T1000 (cell line): Measurements from ENCODE around the gene SMARCD2.
A peak's percentile ranks its signal among the peaks of the same experiment; 100 is the strongest.
"Not testable (repeated sequence)": the region's sequence is repeated elsewhere in the genome, so short reads cannot be mapped to it uniquely, and the experiment has no call there.

ENCODE experiments used
- DNase-seq: peaks from one replicate; lab custom pipeline; 2025; ENCODE audit warnings: mixed read lengths; lab: John Stamatoyannopoulos, UW

SMARCD2 gene

DNA sequence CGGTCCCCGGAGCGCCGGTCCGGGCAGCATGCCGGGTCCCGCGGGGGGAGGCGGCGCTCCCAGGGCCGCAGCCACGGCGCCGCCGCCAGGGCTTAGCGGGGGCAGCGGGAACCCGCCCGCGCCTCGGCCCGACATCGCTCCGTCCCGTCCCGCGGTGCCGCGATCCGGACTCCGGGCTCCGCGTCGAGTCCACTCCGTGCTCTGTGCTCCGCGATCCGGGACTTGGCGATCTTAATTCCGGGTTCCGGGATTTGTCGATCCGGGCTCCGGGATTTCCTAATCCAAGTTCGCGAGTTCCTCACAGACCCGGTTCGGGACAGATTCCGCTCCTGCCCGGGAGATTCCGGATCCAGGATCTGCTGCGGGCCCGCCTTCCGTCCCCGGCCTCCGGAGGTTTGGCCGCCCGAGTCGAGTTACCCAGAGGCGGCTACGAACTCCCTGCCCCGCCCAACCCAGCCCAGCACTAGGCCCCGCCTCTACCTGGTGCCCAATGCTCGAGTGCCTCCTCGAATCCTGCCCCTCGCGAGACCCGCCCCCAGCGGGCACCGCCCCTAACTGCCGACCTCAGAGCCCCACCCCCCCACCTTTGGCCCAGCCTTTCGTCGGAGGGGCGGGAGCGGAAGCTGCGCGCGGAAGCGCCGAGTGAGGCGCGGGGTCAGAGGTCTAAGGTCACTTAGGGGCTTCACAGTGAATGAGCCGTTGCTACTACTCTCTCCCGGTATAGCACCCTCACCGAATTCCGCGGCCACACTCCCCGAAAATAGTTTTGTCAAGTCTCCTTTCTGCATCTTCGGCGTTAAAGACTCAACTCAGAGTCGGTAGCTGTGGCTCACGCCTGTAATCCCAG, at the start of gene SMARCD2:
TSS of gene SMARCD2 (minus strand) at position 146 of the 847 bp plus-strand sequence. CDS start at position 135, 11 bp downstream.
- DNase-seq: peak; percentile 98

DNA sequence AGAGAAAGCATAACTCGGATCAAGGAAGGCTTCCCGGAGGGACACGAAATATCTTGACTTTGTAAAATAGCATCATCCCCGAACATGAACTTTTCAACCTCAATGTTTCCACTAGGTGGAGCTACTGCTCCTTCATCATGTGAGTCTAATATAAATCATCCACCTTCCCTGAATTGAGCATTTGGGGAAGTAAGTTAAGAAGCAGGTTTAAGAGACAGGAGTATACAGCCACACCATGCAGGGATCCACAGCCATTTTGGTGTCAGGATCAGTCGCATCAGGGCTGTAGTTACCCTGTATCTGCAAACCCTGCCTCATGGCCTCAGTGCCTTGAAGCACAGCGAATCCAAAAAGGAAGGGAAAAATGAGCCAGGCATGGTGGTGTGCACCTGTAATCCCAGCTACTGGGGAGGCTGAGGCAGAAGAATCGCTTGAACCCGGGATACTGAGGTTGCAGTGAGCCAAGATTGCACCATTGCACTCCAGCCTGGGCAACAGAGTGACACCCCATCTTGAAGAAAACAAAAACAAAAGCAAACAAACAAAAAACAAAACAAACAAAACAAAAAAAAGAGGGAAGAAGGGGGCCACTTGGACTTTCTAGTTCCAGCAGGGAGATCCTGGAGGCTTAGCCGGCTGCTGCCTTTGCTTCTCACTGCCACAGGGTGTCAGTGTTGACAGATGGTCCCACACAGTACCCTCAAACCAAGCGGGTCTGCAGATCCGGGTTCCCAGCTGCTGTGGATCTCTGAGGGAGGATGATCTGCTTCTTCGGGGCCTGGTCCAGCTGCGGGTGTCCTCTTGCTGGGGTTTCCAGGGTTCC, 46.8 kb upstream of the SMARCD2 start:
- not testable (repeated sequence) for DNase-seq

DNA sequence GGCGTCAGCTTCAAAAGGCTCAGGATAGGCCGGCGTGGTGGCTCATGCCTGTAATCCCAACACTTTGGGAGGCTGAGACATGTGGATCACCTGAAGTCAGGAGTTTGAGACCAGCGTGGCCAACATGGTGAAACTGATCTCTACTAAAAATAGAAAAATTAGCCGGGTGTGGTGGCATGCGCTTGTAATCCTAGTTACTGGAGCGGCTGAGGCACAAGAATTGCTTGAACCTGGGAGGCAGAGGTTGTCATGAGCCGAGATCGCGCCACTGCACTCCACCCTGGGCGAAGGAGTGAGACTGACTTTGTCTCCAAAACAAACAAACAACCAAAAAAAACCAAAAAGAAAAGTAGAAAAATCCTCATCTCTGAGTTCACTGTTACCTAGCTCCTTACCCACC, 42.6 kb upstream of the SMARCD2 start:
- DNase-seq: not testable (repeated sequence)

DNA sequence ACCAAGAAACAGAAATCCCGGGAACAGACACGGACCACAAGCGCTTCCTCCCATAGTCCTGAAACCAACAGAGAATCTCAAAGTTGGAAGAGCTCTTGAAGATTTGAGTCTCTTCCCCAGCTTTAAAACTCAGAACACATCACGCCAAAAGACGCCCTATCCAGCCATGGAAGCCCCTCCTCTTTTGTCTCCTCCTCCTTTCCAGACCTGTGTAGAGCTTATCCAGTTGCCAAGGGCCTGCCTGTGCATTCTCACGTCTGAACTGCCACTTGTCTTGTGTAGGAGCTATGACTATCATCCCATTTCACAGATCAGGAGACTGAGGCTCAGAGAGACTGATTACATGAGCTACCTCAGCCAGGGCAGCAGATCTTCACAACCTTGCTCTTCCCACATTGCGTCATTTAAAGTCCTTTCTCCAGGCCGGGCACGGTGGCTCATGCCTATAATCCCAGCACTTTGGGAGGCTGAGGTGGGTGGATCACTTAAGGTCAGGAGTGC, 40.2 kb upstream of the SMARCD2 start:
- DNase-seq: not testable (repeated sequence)

DNA sequence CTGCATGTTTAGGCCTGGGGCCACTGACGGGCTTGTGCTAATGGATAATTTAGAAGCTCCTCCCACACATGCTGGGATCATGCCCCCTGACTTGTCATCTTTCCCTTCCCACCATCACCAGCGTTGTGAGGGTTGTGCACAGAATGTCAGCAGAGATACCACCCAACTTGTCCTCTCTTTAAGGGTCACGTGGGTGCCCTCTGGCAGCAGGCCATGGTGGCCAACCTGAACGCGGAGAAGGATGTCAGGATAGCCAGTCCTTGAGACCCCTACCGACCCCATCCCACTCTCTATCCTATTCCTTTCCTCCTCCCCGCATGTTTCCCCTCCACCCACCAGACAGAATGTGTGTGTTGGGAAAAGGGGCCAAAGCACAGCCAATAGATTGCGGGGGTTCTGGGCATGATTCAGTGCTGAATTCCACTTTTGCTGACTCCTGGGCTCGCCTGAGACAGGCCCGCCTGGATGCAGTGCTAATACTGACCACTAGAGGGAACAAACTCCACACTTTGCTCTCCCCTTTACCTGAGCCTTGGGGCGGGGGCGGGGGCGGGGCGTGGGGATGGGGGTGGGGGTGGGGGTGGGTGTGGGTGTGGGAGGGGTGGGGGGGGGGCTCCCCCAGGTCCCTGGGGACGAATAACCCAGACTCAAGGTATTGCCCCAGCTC, 39.6 kb upstream of the SMARCD2 start, which contains the start of gene GH2:
TSS of gene GH2 (minus strand) at position 10 of the 667 bp plus-strand sequence. CDS start 143 bp downstream, outside the sequence.
- DNase-seq: no peak

DNA sequence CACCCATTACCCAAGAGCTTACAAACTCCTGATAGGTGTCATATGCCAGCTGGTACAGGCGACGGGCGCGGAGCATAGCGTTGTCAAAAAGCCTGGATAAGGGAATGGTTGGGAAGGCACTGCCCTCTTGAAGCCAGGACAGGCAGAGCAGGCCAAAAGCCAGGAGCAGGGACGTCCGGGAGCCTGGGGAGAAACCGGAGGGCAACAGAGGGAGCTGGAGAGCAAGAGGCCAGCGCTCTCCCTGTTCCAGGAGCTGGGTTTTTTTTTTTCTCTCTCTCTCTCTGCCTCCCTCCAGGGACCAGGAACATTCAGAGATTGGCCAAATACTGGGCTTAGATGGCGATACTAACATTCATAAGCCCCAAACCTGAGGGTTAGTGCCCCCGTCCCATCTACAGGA, 38.9 kb upstream of the SMARCD2 start:
- DNase-seq: not testable (repeated sequence)

DNA sequence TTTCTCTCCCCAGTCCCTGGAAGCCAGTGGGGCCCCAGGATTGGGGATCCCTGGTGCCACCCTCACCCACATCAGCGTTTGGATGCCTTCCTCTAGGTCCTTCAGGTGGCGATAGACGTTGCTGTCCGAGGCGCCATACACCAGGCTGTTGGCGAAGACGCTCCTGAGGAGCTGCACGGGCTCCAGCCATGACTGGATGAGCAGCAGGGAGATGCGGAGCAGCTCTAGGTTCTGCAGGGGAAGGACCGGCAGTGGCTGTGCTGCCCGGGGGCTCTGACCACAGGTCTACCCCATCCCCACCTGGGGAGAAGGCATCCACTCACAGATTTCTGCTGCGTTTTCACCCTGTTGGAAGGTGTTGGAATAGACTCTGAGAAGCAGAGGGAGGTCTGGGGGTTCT, 38.2 kb upstream of the SMARCD2 start:
- DNase-seq: no peak

DNA sequence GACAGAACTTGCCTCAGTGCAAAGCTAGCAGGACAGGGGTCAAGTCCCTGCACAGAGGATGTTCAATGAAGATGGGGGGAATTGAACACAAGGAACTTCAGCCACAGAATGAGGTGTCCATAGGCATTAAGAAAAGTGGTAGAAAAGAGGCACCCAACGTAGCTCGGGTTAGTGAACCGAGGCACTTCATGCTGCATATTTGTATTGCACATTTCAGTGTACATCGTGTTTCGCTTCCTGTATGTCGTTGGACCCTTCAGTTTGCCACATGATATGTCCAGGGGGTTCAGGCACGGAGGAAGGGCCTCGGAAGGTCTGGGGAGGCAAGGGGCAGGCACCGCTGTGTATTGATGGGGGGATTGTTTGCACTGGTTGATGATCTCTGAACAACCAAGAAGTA, 35.9 kb upstream of the SMARCD2 start:
- DNase-seq: not testable (repeated sequence)

DNA sequence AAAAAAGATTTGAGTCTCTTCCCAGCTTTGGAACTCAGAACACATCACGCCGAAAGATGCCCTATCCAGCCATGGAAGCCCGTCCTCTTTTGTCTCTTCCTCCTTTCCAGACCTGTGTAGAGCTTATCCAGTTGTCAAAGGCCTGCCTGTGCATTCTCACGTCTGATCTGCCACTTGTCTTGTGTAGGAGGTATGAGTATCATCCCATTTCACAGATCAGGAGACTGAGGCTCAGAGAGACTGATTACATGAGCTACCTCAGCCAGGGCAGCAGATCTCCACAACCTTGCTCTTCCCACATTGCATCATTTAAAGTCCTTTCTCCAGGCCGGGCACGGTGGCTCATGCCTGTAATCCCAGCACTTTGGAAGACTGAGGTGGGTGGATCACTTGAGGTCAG, 32.2 kb upstream of the SMARCD2 start:
- DNase-seq: not testable (repeated sequence)

DNA sequence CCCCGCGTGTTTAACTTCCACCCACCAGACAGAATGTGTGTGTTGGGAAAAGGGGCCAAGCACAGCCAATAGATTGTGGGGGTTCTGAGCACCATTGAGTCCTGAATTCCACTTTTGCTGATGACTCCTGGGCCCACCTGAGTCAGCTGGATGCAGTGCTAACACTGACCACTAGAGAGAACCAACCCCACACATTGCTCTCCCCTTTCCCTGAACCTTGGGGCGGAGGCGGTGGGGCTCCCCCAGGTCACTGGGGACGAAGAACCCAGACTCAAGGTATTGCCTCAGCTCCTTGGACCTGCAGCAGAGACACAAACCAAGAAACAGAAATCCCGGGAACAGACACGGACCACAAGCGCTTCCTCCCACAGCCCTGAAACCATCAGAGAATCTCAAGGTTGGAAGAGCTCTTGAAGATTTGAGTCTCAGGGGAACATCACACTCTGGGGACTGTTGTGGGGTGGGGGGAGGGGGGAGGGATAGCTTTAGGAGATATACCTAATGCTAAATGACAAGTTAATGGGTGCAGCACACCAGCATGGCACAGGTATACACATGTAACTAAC, 31.7 kb upstream of the SMARCD2 start:
- not testable (repeated sequence) for DNase-seq

DNA sequence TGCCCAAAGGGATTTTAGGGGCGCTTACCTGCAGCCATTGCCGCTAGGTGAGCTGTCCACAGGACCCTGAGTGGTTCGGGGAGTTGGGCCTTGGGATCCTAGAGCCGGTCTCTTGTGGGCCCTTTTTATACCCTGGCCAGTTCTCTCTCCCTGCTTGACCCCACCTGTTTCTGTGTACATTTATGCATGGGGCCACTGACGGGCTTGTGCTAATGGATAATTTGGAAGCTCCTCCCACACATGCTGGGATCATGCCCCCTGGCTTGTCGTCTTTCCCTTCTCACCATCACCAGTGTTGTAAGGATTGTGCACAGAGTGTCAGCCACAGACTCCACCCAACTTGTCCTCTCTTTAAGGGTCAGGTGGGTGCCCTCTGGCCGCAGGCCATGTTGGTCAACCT, 31.1 kb upstream of the SMARCD2 start, which contains the start of gene CSH2:
TSS of gene CSH2 (minus strand) at position 101 of the 400 bp plus-strand sequence. CDS start at position 38, 63 bp downstream.
- not testable (repeated sequence) for DNase-seq

DNA sequence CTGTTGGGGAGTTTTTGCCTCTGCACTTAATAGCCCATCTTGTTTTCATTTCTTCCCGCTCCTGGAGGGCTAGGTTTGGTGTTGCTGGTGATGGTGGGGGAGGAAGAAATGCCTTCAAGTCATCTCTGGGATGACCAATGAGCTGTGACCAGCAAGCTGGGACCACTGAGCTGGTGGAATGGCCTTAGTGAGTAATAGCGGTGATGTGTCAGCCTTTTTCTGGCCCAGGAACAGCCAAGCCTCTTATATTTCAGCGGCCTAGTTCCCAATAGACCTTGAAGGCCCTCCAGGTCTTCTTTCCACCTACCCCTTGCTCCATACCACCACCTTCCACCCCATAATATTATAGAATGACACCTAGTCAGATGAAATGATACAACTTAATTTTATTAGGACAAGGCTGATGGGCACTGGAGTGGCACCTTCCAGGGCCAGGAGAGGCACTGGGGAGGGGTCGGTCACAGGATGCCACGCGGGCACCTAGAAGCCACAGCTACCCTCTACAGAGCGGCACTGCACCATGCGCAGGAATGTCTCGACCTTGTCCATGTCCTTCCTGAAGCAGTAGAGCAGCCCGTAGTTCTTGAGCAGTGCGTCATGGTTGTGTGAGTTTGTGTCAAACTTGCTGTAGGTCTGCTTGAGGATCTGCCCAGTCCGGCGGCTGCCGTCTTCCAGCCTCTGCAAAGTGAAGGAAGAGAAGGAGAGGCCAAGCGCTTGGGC, 29.3 kb upstream of the SMARCD2 start:
- not testable (repeated sequence) for DNase-seq

DNA sequence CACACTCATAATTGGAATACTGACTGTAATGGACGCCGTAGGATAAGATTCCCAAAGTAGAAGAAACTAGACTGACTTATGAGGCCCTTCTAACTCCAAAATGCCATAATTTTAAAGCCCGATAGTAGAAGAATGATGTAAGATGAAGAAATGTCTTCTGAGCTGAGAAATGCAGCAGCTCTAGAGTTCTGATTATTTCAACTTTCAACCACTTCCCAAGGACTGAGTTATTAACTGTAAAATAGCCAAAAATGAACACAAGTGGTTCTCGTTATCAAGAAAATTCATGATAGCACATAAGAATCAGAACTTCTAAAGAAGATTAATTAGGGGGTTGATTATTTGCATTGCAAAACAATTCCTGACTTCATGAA, 27.8 kb upstream of the SMARCD2 start:
- not testable (repeated sequence) for DNase-seq

DNA sequence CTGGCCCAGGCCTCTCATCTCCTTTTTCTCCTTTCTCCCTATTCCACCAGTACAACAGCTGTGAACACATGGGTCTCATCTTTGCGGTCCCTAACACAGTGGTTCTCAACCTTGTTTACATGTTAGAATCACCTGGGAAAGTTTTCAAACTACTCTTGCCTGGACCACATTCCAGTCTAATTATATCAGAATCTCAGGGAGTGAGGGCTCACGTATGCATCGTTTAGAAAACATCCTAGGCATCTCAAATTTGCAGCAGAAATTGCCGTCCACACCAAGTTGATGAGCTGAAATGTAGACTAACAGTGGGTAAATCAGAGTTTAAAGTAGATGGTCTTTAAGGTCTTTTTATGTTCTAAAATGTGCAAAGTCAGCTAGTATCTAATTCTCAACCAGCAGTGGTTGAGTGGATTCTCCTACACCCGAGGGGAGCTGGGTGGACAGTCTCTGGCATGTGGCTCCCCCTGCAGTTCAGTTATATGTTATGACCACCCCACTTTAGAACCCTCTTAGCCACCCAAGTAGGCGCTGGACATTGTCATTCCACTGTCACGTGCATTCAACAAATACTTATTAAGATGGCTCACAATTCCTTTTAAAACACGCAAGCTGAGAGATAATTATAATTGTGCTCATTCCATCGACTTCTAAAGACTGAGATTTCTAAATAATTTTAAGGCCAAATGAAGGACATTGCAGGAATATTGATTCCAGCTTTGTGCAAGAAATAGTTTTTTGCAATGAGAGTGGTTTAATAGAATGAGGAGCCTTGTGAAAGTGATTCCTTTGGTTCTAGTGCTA, 27.2 kb upstream of the SMARCD2 start:
- DNase-seq: not testable (repeated sequence)

DNA sequence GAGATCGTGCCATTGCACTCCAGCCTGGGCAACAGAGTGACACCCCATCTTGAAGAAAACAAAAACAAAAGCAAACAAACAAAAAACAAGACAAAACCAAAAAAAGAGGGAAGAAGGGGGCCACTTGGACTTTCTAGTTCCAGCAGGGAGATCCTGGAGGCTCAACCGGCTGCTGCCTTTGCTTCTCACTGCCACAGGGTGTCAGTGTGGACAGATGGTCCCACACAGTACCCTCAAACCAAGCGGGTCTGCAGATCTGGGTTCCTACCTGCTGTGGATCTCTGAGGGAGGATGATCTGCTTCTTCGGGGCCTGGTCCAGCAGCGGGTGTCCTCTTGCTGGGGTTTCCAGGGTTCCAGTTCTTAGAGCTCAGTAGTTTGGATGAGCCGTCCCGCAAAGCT, 24.1 kb upstream of the SMARCD2 start:
- not testable (repeated sequence) for DNase-seq

DNA sequence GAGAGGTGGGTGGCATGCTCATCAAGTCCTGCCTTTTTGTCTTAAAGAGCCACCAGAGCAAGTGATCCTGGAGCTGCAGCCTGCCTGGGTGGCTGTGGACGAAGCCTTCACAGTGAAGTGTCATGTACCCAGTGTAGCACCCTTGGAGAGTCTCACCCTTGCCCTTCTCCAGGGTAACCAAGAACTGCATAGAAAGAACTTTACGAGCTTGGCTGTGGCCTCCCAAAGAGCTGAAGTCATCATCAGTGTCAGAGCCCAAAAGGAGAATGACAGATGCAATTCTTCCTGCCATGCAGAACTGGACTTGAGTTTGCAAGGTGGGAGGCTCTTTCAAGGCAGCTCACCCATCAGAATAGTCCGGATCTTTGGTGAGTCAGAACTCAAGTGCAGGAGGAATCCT, 16.8 kb upstream of the SMARCD2 start:
- DNase-seq: no peak

DNA sequence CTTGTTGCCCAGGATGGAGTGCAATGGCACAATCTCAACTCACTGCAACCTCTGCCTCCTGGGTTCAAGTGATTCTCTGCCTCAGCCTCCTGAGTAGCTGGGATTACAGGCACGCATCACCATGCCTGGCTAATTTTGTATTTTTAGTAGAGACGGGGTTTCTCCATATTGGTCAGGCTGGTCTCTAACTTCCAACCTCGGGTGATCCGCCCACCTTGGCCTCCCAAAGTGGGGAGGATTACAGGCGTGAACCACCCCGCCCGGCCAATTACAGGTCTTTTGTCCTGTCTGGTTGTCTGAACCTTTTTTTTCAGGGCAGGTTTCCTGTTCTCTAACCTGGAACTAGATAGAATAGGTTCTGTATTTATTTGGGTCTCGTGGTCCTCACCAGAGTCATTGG, 13.9 kb upstream of the SMARCD2 start:
- not testable (repeated sequence) for DNase-seq

DNA sequence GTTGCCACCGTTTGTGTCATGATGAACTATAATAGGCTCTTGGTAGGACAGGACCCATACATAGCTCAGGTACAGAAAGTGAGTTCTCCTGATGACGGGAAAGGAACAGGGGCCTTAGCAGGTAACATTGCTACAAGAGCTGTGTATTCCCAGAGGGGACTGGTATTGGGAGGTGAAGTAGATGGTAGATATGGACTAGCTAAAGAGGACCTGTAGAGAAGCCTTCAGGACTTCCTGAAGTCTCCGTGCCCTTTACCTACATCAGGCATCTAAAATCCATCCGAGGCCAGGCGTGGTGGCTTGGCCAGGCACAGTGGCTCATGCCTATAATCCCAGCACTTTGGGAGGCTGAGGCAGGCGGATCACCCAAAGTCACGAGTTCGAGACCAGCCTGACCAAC, 12.7 kb upstream of the SMARCD2 start:
- DNase-seq: no peak

DNA sequence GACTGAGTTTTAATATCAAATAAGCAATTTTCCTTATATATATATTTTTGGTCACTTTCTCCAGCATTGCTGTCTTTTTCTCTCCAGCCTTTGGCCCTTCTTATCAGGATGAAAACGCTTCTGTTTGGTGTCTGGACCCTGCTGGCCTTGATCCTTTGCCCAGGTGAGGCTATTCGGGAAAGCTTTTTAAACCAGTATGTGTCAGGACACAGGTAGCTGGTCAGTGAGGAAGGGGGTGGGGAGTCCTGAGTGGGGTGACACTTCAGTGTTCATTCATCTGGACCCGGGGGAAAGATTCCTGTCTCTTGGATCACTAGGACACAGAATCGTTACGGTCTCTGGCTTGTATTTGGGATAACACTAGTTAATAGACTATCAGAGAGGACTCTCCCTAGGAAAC, 12.2 kb upstream of the SMARCD2 start:
- DNase-seq: no peak

DNA sequence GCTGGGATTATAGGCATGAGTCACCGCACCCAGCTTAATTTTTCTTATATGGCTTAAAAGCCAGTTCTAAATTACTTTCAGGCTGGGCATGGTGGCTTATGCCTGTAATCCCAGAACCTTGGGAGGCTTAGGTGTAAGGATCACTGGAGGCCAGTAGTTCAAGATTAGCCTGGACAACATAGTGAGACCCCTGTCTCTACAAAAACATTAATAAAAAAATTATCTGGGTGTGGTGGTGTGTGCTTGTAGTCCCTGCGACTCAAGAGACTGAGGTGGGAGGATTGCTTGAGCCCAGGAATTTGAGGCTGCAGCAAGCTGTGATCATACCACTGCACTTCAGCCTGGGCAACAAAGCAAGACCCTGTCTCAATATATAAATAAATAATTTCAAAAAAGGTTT, 10.8 kb upstream of the SMARCD2 start:
- no peak for DNase-seq
